ENCODE data around the gene DGKQ. TPM values are rescaled to one million over a fixed set of nuclear protein-coding genes. Genes with fewer than 3 reads are reported as not detected.

DGKQ gene
- total and polyA plus RNA-seq, 2 donors (not counting 3 experiments of a cell fraction or from before 2014, with no cell fraction given), result 15.8 to 20.2 TPM

DNA sequence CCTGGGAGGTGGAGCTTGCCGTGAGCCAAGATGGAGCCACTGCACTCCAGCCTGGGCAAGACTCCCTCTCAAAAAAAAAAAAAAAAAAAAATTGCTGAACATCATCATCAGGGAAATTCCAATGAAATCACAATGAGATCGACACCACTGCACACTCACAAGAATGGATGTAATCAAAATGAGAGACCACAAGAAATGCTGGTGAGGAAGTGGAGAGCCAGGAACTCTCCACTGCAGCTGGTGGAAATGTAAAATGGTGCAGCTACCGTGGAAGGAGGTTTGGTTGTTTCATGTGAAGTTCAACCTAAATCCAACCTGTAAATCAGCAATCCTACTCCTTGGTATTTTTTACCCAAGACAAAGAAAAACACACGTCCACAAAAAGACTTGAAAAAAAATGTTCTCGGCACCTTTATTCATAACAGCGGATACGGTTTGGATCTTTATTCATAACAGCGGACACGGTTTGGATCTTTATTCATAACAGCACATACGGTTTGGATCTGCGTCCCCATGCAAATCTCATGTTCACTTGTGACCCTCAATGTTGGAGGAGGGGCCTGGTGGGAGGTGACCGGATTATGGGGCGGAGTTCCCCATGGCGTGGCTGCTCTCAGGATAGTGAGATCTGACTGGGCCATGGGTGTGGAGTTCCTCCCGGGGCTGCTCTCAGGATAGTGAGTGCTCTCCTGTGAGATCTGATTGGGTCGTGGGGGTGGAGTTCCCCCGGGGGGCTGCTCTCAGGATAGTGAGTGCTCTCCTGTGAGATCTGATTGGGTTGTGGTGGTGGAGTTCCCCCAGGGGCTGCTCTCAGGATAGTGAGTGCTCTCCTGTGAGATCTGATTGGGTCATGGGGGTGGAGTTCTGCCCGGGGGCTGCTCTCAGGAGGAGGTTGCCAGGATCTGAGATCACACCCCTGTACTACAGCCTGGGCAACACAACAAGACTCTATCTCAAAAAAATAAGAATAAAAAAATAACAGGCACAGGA, 49.0 kb downstream of the DGKQ start:
- Histone ChIP-seq H3K9me3 (replicated peaks; ENCODE audit: control insufficient read depth, insufficient read depth, low read length) (no peaks in the 10 kb centered on the region), H3K36me3 (ENCODE audit: control insufficient read depth in 2 of 2, extremely low read depth in 1 of 2, insufficient read depth in 2 of 2, low read length in 2 of 2) (peaks cover 0 to 2% of the 10 kb centered on the region in 2 experiments), H3K4me2 (ENCODE audit: insufficient read depth, low read length) (no peak overlapping the region), H2AFZ (ENCODE audit: low read depth, low read length) (no peak overlapping the region), H4K20me1 (replicated peaks; ENCODE audit: control insufficient read depth, extremely low read depth, insufficient read depth, low read length) (no peaks in the 10 kb centered on the region), H3K9me1 (replicated peaks; ENCODE audit: control insufficient read depth, extremely low read depth, insufficient read depth, low read length) (no peaks in the 10 kb centered on the region), H3K79me2 (ENCODE audit: control insufficient read depth, insufficient read depth, low read length) (peaks cover 81% of the 10 kb centered on the region), H3K4me3 (replicated peaks in 1 of 3; ENCODE audit: insufficient read depth in 1 of 3, low read depth in 1 of 3, low read length in 3 of 3) (no peak overlapping the region), H3K27ac (ENCODE audit: insufficient read depth, low read depth, low read length) (peak overlapping the region; percentile 15), H3K4me1 (ENCODE audit: control insufficient read depth, extremely low read depth, insufficient read depth, low read length) (no peaks in the 10 kb centered on the region), H3K27me3 (ENCODE audit: control insufficient read depth in 2 of 2, insufficient read depth in 2 of 2, low read length in 2 of 2) (no peaks in the 10 kb centered on the region), H3K9ac (replicated peaks; ENCODE audit: extremely low read depth, insufficient read depth, low read length) (no peak overlapping the region)
- CTCF ChIA-PET, result no interaction called here
- peak; percentile 38 for DNase-seq (ENCODE audit: low read depth, low spot score)
- FAIRE-seq, result peak; percentile 18
- dilution Hi-C loops (cut with MboI; ENCODE audit: extremely low pct_ligation_motif_present, low sequenced_read_pairs) (no loop called here), intact Hi-C loops (cut with micrococcal nuclease) (no loop called here)
- no TSS peak for BruUV-seq (replicated peaks)
- TF ChIP-seq, protein P1, sequence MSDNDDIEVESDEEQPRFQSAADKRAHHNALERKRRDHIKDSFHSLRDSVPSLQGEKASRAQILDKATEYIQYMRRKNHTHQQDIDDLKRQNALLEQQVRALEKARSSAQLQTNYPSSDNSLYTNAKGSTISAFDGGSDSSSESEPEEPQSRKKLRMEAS (IDR thresholded peaks at IDR 0.05; ENCODE audit: insufficient read depth, insufficient read length), result no peak
- TF ChIP-seq POLR2AphosphoS5 (IDR thresholded peaks at IDR 0.05; ENCODE audit: insufficient read depth, low read depth, low read length), result no peak
- TF ChIP-seq POLR2A (IDR thresholded peaks at IDR 0.05; ENCODE audit: low read depth, low read length), result no peak
- TF ChIP-seq JUN (IDR thresholded peaks at IDR 0.05; ENCODE audit: borderline replicate concordance, insufficient read depth, insufficient read length, low read depth), result no peak
- TF ChIP-seq GATA2 (IDR thresholded peaks at IDR 0.05; ENCODE audit: insufficient read depth, insufficient read length, low read depth, low read length), result no peak
- TF ChIP-seq FOS (IDR thresholded peaks at IDR 0.05; ENCODE audit: borderline replicate concordance, insufficient read depth, low read length), result no peak
- no peak for TF ChIP-seq EZH2 (IDR thresholded peaks at IDR 0.05; ENCODE audit: borderline replicate concordance, low read depth, low read length, severe bottlenecking)
- TF ChIP-seq MYC (IDR thresholded peaks at IDR 0.05; ENCODE audit: low read depth, low read length), result no peak
- POLR2A ChIA-PET, result no interaction called here

Measured in endothelial cell of umbilical vein (primary cell).